ENCODE measurements around the gene STYXL1.

STYXL1 gene

GRCh38 chr7:75991531-75992082 lies 56.2 kb downstream of the STYXL1 start:
- no peak for DNase-seq

GRCh38 chr7:75989500-75990388 lies 58.1 kb downstream of the STYXL1 start:
- DNase-seq: no peak

GRCh38 chr7:75988568-75989499 lies 59.0 kb downstream of the STYXL1 start:
- DNase-seq: no peak

- no peak for DNase-seq
Measured at GRCh38 chr7:75987805-75988567, 59.8 kb downstream of the STYXL1 start.

- no peak for DNase-seq
Measured at GRCh38 chr7:75987026-75987804, 60.6 kb downstream of the STYXL1 start.

GRCh38 chr7:75986147-75986781 lies 61.5 kb downstream of the STYXL1 start:
- no peak for DNase-seq

- DNase-seq: no peak
Measured at GRCh38 chr7:75985518-75986146, 62.2 kb downstream of the STYXL1 start.

GRCh38 chr7:75985009-75985517 lies 62.7 kb downstream of the STYXL1 start:
- DNase-seq: no peak

- DNase-seq: no peak
Measured at GRCh38 chr7:75984130-75985008, 63.4 kb downstream of the STYXL1 start.

GRCh38 chr7:75983471-75984129 lies 64.2 kb downstream of the STYXL1 start:
- no peak for DNase-seq

GRCh38 chr7:75982306-75983064 lies 65.3 kb downstream of the STYXL1 start:
- DNase-seq: no peak

- DNase-seq: no peak
Measured at GRCh38 chr7:75981453-75982305, 66.1 kb downstream of the STYXL1 start.

GRCh38 chr7:75981203-75981452 lies 66.7 kb downstream of the STYXL1 start:
- no peak for DNase-seq

- no peak for DNase-seq
Measured at GRCh38 chr7:75980430-75981202, 67.2 kb downstream of the STYXL1 start.

GRCh38 chr7:75979759-75980429 lies 67.9 kb downstream of the STYXL1 start:
- DNase-seq: no peak

- DNase-seq: no peak
Measured at GRCh38 chr7:75977743-75978142, 70.1 kb downstream of the STYXL1 start.
